GM04504 (cell line): ENCODE measurements around the gene IFITM5.
"Not testable (repeated sequence)": the region's sequence is repeated elsewhere in the genome, so short reads cannot be mapped to it uniquely, and the experiment has no call there.

ENCODE experiments used
- DNase-seq: peaks from one replicate; pipeline ENCODE4 v3.0.0-alpha.2; 2012; ENCODE audit warnings: low read depth

Gene IFITM5

GRCh38 chr11:295351-296170 lies 3.8 kb downstream of the IFITM5 start:
- DNase-seq, result no peak

GRCh38 chr11:294780-295179 lies 4.5 kb downstream of the IFITM5 start:
- DNase-seq, result no peak

- DNase-seq, result no peak
These were observed 5.3 kb downstream of the IFITM5 start for GRCh38 chr11:293852-294661.

- DNase-seq, result no peak
These were observed 6.0 kb downstream of the IFITM5 start for GRCh38 chr11:293271-293851.

DNA sequence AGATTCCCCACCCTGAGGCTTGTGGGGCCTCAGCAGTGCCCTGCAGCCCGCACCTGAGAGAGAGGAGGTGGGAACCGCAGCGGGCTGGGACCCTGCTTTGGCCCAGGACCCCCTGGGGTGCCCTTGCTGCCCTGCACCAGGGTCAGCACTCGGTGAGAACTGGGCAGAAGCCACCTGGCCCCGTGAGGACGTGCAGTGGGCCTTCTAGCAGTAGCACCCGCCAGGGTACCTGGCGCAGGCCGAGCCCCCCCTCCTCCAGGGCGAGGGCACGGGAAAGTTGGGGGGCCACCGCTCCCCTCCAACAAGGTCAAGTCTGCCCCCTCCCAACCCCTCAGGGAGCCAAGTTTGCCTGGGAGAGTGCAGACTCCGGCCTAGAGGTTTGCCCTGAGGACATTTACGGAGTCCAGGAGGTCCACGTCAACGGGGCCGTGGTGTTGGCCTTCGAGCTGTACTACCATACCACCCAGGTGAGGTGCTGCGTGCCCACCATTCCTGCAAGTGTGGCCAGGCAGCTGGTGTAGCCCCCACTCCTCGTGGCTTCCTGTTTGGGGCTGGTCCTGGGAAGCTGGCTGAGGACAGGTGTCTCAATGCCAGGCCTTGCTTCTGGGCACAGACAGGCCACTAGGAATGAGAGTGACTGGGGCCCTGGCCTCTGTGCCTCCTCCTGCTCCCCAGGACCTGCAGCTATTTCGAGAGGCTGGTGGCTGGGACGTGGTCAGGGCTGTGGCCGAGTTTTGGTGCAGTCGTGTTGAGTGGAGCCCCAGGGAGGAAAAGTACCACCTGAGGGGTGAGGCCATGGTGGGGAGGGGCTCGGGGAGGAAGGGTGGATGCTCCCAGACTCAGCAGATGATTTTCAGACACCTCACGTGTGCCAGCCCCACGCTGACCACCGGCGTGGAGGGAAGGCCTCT lies 6.9 kb downstream of the IFITM5 start:
- no peak for DNase-seq

DNA sequence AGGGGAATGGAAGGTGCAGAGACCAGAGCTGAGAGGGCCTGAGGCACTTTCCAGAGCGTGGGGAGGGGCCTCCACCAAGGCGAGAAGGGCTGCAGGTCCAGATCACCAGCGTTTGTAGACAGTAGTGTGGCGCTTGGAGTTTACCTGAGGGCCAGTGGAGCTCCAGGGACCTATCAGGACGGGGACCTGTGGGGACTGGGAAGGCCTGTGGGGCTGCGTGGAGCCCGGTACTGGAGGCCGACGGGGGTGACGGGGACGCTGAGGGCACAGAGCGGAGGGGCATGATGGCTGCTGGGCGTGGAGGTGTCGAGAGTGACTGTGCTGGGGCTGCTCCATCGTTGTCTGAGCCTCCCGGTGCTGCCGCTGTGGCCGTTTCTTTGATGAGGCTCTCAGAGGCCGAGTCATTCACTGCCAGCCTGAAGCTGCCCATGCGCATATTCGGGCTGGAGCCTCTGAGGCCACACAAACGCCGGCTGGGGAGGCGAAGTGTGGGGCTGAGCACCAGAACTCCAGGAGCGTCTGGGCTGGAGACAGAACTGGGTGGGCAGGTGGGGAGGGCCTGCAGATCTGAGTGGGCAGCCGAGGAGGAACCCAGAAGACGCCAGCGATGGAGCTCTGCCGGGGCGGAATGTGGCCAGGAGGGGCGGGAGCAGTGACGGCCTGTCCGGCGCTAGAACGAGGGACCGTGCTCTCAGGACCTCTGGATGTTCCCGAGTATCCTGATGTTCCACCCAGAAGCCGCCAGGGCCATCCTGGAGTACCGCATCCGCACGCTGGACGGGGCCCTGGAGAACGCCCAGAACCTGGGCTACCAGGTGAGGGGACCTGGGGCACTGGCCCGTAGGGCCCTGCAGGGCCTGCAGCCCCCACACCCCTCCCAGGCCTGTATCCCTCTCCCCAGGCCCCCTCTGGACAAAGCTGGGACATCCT lies 7.8 kb downstream of the IFITM5 start:
- DNase-seq, result no peak

- no peak for DNase-seq
These were observed 8.6 kb downstream of the IFITM5 start for GRCh38 chr11:290621-291231.

DNA sequence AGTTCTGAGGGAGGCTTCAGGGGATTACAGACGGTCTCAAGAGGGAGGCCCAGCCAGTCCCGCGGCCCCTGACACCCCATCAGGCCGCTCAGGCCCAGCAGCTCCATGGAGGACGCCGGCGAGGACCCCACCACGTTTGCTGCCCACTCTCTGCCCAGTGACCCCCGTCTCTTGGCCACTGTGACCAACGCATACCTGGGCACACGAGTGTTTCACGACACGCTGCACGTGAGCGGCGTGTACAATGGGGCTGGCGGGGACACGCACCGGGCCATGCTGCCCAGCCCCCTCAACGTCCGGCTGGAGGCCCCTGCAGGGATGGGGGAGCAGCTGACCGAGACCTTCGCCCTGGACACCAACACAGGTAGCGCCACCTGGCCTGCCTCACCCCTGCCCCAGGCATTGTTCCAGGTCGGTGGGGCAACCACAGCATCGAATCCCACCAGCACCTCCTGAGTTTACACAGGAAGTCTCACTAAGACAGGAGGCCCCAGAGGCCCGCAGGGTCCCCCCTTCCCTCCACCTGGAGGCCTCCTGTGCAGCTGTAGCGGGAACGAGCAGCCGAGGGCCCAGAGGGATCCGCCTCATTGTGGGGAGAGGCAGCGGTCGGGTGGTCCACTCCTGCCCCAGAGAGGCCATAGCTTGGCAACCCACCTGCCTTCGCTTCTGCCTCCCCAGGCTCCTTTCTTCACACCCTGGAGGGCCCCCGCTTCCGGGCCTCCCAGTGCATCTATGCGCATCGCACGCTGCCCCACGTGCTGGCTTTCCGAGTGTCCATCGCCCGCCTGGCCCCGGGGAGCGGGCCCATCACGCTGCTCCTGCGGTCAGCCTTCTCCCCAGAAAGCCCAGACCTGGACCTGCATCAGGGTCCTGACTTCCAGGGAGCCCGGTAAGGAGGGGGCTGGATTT lies 9.4 kb downstream of the IFITM5 start:
- no peak for DNase-seq

- no peak for DNase-seq
These were observed 10.0 kb downstream of the IFITM5 start for GRCh38 chr11:289398-289711.

DNA sequence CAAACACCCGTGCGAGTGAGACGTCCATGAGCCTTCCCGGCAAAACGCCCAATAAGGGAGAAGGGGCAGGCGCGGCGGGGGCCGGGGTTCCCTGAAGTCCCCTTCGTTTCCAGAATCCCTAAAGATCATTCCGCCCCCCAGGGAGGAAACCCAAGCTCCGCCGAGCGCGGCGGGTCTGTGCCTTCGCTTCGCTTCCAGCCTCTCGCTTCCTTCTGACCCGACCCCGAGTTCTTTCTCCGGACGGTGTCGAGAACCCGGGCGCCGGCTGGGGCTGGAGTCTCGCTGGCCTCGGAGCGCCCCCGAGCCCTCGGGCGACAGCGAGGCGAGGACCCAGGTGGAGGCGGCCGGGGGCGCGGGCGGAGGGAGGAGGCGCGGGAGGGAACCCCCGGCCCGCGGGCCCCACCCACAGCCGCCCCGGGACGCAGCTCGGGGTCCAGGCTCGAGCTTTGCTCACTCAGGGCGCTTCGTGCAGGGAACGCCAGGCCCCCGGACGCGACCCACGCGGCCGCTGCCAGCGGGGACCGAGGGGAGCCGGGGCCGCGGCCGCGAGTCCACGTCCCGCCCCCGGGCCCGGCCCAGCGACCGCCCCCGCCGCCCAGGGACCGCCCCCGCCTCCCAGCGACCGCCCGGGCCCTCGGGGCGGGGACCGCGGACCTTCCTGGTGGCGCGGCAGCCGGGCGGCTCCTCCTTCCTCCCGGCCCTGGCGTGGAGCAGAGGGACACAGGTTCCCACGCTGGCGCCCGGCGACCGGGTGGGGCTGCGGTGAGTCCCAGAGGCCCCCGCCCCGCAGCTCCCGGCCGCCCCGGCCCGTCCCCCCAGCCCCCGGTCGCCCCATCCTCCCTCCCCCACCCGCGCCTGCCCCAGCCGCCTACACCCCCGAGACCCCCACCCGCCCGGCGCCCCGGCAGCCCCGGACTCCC lies 10.6 kb downstream of the IFITM5 start, which contains the start of gene PGGHG:
PGGHG (plus strand) TSS at position 649 of the 920 bp plus-strand sequence. CDS start 691 bp downstream, outside the sequence.
- DNase-seq, result no peak

- DNase-seq, result no peak
These were observed 11.4 kb downstream of the IFITM5 start for GRCh38 chr11:287821-288477.

- DNase-seq, result not testable (repeated sequence)
These were observed 12.1 kb downstream of the IFITM5 start for GRCh38 chr11:286977-287820.

DNA sequence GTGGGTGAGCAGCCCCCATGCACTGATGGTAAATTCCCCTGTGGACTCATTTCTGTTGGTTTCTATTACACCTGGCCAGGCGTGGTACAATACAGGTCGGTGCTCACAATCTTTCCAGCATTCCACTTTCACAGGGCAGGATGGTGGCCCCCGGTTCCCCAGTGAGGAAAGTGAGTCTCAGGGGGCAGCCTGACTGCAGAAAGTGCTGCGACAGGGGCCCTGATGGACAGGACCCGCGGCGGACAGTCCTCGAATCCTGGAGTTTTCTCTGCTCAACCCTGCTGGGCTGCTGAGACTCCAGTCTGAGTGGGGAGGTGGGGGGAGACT lies 13.5 kb downstream of the IFITM5 start:
- DNase-seq, result no peak

DNA sequence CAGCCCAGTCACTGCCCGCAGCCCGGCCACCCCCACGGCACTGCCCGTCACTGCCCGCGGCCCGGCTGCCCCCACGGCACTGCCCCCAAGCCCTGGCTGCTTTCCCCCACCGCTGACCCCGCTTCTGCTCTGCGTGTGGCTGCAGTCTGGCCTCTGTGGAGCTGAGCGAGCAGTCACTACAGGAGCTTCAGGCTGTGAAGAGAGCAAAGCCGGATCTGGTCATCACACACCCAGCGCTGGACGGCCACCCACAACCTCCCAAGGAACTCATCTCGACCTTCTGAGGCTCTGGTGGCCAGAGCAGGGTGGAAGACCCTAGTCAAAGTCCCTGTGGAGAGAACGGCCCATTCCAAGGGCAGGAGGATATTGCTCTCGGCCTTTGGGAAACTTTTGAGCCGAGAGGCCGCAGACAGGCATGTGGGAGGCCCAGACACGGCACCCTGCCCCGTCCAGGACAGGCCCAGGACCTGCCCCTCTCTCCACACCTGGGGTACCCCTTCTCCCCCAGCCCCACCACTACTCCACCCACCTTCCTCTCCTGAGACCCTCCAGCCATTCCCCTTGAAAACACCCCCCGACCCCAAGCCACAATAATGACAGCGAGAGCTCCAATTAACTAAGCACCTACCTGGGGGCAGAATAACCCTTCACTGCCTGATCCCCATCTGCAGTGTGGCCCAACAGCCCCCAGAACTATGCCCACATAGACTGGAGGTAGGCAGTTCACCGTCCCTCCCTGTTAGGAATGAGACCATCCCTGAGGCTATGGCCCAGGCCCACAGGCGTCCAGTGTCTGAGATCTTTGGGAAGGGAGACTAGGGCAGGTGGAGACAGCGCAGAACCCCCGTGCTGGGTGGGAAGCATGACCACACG lies 14.1 kb downstream of the IFITM5 start:
- DNase-seq, result no peak

DNA sequence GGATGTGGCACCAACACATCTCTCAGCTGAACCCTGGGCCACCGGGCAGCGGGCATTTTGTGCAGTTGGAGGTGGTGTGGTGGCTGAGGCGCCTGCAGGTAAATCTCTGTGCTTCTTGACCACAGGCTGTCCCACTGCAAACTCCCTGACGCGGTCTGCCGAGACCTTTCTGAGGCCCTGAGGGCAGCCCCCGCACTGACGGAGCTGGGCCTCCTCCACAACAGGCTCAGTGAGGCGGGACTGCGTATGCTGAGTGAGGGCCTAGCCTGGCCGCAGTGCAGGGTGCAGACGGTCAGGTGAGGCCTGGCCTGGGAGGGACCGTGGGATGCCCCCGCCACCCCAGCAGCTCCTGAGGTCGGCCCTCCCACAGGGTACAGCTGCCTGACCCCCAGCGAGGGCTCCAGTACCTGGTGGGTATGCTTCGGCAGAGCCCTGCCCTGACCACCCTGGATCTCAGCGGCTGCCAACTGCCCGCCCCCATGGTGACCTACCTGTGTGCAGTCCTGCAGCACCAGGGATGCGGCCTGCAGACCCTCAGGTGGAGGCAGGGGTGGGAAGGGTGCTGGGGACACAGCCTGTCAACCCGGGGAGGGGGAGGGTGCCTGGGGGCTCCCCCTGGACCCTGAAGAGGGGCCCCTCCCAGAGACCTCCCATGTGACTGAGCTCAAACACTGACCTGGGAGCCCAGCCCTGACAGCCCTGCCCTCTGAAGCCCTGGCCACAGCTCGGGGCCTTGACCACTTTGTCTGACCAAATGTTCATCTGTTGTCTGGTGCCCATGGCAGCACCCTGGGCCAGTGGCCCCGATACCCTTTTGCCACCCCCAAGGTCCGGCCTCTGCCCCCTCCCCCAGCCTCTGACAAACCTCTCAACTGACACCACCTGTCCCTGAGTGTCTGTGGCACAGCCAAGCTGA lies 15.0 kb downstream of the IFITM5 start:
- no peak for DNase-seq
